ENCODE data around the gene SLC39A6. TPM values are rescaled to one million over a fixed set of nuclear protein-coding genes. Genes with fewer than 3 reads are reported as not detected.
"Not testable (repeated sequence)": the region's sequence is repeated elsewhere in the genome, so short reads cannot be mapped to it uniquely, and the experiment has no call there.

SLC39A6 gene
- total RNA-seq, 1 experiment from 2014 or later = 70.5 TPM

DNA sequence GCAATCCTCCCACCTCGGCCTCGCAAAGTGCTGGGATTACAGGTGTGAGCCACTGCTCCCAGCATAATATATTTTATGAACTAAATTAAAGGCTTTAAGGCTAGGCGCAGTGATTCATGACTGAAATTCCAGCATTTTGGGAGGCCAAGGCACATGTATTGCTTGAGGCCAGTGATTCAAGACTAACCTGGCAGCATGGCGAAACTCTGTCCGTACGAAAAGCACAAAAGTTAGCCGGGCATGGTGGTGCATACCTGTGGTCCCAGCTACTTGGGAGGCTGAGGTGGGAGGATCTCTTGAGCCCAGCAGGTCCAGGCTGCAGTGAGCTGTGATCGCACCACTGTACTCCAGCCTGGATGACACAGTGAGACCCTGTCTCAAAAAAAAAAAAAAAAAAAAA lies 56.7 kb downstream of the SLC39A6 start:
- H3K4me1 ChIP-seq (ENCODE audit: control insufficient read depth in 1 of 2, insufficient read depth in 2 of 2, low read length in 2 of 2); H2AFZ ChIP-seq (ENCODE audit: low read depth, low read length, poor library complexity, severe bottlenecking); BruUV-seq (replicated peaks); H4K20me1 ChIP-seq (ENCODE audit: insufficient read depth); H3K27ac ChIP-seq (ENCODE audit: low read depth, low read length); intact Hi-C loops (cut with micrococcal nuclease); H3K9me3 ChIP-seq (ENCODE audit: control insufficient read depth in 1 of 2, insufficient read depth in 1 of 2, low read depth in 1 of 2, low read length in 2 of 2); ATAC-seq; H3K36me3 ChIP-seq (ENCODE audit: control insufficient read depth in 1 of 2, insufficient read depth in 2 of 2, low read length in 2 of 2); H3K79me2 ChIP-seq (ENCODE audit: insufficient read depth, low read length); POLR2A ChIA-PET; H3K9me2 ChIP-seq (ENCODE audit: insufficient read depth); H3K4me2 ChIP-seq (ENCODE audit: low read length); CTCF ChIA-PET; H3K27me3 ChIP-seq (ENCODE audit: insufficient read depth, low read length); H3K4me3 ChIP-seq (replicated peaks in 1 of 2; ENCODE audit: low read depth in 1 of 2, low read length in 2 of 2); DNase-seq (ENCODE audit: low read depth, low spot score); H3K9ac ChIP-seq (ENCODE audit: low read length): not testable (repeated sequence)
- RAD21 ChIA-PET (ENCODE audit: low non-redundant PET in 1 of 2, low total read pairs in 2 of 2, uncharacterized antibody in 2 of 2, unreplicated experiment in 2 of 2) = interaction anchor here in 1 of 2 experiments (0.8 kb wide), 1 partner anchor 24 kb away, joined by 3 read pairs; no protein-coding TSS in a partner anchor

- intact Hi-C loops (cut with micrococcal nuclease) = no loop called here
- no peak for TF ChIP-seq RAD21 (IDR thresholded peaks at IDR 0.05; ENCODE audit: low read depth)
- no peak for TF ChIP-seq SRF (IDR thresholded peaks at IDR 0.05; ENCODE audit: low read depth)
- TF ChIP-seq EZH2phosphoT487 (IDR thresholded peaks at IDR 0.05; ENCODE audit: borderline replicate concordance) = no peak
- TF ChIP-seq, protein P1, sequence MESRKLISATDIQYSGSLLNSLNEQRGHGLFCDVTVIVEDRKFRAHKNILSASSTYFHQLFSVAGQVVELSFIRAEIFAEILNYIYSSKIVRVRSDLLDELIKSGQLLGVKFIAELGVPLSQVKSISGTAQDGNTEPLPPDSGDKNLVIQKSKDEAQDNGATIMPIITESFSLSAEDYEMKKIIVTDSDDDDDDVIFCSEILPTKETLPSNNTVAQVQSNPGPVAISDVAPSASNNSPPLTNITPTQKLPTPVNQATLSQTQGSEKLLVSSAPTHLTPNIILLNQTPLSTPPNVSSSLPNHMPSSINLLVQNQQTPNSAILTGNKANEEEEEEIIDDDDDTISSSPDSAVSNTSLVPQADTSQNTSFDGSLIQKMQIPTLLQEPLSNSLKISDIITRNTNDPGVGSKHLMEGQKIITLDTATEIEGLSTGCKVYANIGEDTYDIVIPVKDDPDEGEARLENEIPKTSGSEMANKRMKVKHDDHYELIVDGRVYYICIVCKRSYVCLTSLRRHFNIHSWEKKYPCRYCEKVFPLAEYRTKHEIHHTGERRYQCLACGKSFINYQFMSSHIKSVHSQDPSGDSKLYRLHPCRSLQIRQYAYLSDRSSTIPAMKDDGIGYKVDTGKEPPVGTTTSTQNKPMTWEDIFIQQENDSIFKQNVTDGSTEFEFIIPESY (IDR thresholded peaks at IDR 0.05; ENCODE audit: extremely low read depth, insufficient replicate concordance, low read length) = peak; percentile 68
- no peak for TF ChIP-seq ATF3 (IDR thresholded peaks at IDR 0.05)
- peak; percentile 75 for TF ChIP-seq SP1 (IDR thresholded peaks at IDR 0.05; ENCODE audit: low read depth)
- no peak for TF ChIP-seq TCF7L2 (IDR thresholded peaks at IDR 0.05; ENCODE audit: borderline replicate concordance, extremely low read depth, insufficient read depth, insufficient read length)
- TF ChIP-seq ELF1 (IDR thresholded peaks at IDR 0.05; ENCODE audit: borderline replicate concordance, low read depth) = 0 out of 2 replicates have a peak, but pooled peaks have one; percentile 3
- TF ChIP-seq JUND (IDR thresholded peaks at IDR 0.05) = 0 out of 2 replicates have a peak, but pooled peaks have one; percentile 32
- TF ChIP-seq SIN3A (IDR thresholded peaks at IDR 0.05; ENCODE audit: low read depth) = peak; percentile 84
- no peak for TF ChIP-seq ZNF274 (IDR thresholded peaks at IDR 0.05; ENCODE audit: low read depth, low read length)
- peak; percentile 83 for TF ChIP-seq MAX (IDR thresholded peaks at IDR 0.05)
- peak; percentile 96 for TF ChIP-seq YY1 (IDR thresholded peaks at IDR 0.05; ENCODE audit: extremely low read depth, insufficient replicate concordance, low read depth, low read length)
- TF ChIP-seq EZH2 (IDR thresholded peaks at IDR 0.05) = no peak
Measured at GRCh38 chr18:36067055-36067957, 61.8 kb downstream of the SLC39A6 start, which contains the start of gene RPRD1A. TSS of gene RPRD1A (minus strand) at chr18:36067559. CDS start at chr18:36067404, 155 bp downstream.

More at GRCh38 chr18:36067055-36067957, 61.8 kb downstream of the SLC39A6 start, which contains the start of gene RPRD1A:
- CTCF ChIA-PET = no interaction called here
- ATAC-seq (peak; percentile 97), DNase-seq (ENCODE audit: low read depth, low spot score) (peak; percentile 86)
- Histone ChIP-seq H3K9me3 (ENCODE audit: control insufficient read depth in 1 of 2, insufficient read depth in 1 of 2, low read depth in 1 of 2, low read length in 2 of 2) (no peaks in the 10 kb centered on the region), H3K36me3 (ENCODE audit: control insufficient read depth in 1 of 2, insufficient read depth in 2 of 2, low read length in 2 of 2) (no peaks in the 10 kb centered on the region), H3K27me3 (ENCODE audit: insufficient read depth, low read length) (no peaks in the 10 kb centered on the region), H3K9me2 (ENCODE audit: insufficient read depth) (no peaks in the 10 kb centered on the region), H2AFZ (ENCODE audit: low read depth, low read length, poor library complexity, severe bottlenecking) (no peak within 1 kb of the TSS), H3K4me2 (ENCODE audit: low read length) (peak within 1 kb of the TSS; percentile 72), H3K4me1 (ENCODE audit: control insufficient read depth in 1 of 2, insufficient read depth in 2 of 2, low read length in 2 of 2) (peaks cover 0 to 9% of the 10 kb centered on the region in 2 experiments; a peak in 2 of 4 replicates), H3K27ac (ENCODE audit: low read depth, low read length) (peak within 1 kb of the TSS; percentile 77), H3K79me2 (ENCODE audit: insufficient read depth, low read length) (peaks cover 50% of the 10 kb centered on the region), H4K20me1 (ENCODE audit: insufficient read depth) (no peaks in the 10 kb centered on the region), H3K9ac (ENCODE audit: low read length) (peak within 1 kb of the TSS; percentile 85), H3K4me3 (replicated peaks in 1 of 2; ENCODE audit: low read depth in 1 of 2, low read length in 2 of 2) (peak within 1 kb of the TSS; percentile 81 to 97)
- BruUV-seq (replicated peaks) = TSS peak; percentile 71
- RAD21 ChIA-PET (ENCODE audit: low non-redundant PET in 1 of 2, low total read pairs in 2 of 2, uncharacterized antibody in 2 of 2, unreplicated experiment in 2 of 2) = no interaction called here
- POLR2A ChIA-PET = no interaction called here

Measured in HCT116 (cell line).